GM18508 (cell line): Measurements from ENCODE around the gene USP17L19.
"Not testable (repeated sequence)": the region's sequence is repeated elsewhere in the genome, so short reads cannot be mapped to it uniquely, and the experiment has no call there.

Experiments
- ATAC-seq: cut with Tn5 transposase; IDR thresholded peaks from one replicate; pipeline ENCODE4 v1.9.1; 2021; ENCODE audit warnings: moderate number of reproducible peaks; ENCODE audit not compliant: insufficient read depth, unreplicated experiment

Gene USP17L19, protein sequence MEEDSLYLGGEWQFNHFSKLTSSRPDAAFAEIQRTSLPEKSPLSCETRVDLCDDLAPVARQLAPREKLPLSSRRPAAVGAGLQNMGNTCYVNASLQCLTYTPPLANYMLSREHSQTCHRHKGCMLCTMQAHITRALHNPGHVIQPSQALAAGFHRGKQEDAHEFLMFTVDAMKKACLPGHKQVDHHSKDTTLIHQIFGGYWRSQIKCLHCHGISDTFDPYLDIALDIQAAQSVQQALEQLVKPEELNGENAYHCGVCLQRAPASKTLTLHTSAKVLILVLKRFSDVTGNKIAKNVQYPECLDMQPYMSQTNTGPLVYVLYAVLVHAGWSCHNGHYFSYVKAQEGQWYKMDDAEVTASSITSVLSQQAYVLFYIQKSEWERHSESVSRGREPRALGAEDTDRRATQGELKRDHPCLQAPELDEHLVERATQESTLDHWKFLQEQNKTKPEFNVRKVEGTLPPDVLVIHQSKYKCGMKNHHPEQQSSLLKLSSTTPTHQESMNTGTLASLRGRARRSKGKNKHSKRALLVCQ

DNA sequence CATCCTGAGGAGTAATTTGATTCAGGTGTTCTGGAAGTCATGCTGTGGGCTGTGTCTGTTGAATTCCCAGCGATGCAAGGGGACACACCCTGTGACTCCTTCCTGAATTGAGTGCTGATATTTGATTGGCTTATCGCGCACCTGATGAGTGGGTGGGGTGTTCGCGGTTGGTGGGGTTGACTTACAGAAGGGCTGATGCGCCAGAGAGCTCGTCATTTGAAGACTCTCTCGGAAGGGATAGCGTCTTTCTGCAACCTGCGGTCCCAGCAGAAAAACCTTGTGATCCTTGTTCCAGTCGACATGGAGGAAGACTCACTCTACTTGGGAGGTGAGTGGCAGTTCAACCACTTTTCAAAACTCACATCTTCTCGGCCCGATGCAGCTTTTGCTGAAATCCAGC is at the start of gene USP17L19:
Gene USP17L19 (plus strand): TSS at position 301 of the 400 bp plus-strand sequence. CDS start 0 bp downstream, at position 301.
- not testable (repeated sequence) for ATAC-seq

DNA sequence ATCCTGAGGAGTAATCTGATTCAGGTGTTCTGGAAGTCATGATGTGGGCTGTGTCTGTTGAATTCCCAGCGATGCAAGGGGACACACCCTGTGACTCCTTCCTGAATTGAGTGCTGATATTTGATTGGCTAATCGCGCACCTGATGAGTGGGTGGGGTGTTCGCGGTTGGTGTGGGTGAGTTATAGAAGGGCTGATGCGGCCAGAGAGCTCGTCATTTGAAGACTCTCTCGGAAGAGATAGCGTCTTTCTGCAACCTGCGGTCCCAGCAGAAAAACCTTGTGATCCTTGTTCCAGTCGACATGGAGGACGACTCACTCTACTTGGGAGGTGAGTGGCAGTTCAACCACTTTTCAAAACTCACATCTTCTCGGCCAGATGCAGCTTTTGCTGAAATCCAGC is 42.8 kb upstream of the USP17L19 start, which contains the start of gene USP17L10:
Gene USP17L10 (plus strand): TSS at position 301 of the 400 bp plus-strand sequence. CDS start 0 bp downstream, at position 301.
- ATAC-seq, result not testable (repeated sequence)

DNA sequence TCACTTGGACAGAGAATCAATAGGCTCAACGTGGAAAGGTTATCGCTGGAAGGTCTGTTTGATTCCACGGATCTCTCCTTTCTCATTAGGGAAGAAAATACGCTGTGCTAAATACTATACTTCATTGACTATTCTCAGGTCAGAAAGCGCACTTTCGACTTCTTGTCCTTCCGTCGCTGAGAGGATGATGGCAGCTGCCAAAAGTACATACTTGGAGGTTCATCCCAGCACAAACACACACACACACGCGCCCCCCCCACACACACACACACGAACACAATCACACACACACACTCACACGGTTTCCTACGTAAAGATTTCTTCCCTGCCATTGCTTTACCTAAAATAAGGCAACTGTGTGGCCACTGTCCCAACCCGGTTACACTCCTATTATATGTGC is 38.5 kb upstream of the USP17L19 start:
- ATAC-seq, result not testable (repeated sequence)

DNA sequence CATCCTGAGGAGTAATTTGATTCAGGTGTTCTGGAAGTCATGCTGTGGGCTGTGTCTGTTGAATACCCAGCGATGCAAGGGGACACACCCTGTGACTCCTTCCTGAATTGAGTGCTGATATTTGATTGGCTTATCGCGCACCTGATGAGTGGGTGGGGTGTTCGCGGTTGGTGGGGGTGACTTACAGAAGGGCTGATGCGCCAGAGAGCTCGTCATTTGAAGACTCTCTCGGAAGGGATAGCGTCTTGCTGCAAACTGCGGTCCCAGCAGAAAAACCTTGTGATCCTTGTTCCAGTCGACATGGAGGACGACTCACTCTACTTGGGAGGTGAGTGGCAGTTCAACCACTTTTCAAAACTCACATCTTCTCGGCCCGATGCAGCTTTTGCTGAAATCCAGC is 38.1 kb upstream of the USP17L19 start, which contains the start of gene USP17L11:
Gene USP17L11 (plus strand): TSS at position 301 of the 400 bp plus-strand sequence. CDS start 0 bp downstream, at position 301.
- not testable (repeated sequence) for ATAC-seq

DNA sequence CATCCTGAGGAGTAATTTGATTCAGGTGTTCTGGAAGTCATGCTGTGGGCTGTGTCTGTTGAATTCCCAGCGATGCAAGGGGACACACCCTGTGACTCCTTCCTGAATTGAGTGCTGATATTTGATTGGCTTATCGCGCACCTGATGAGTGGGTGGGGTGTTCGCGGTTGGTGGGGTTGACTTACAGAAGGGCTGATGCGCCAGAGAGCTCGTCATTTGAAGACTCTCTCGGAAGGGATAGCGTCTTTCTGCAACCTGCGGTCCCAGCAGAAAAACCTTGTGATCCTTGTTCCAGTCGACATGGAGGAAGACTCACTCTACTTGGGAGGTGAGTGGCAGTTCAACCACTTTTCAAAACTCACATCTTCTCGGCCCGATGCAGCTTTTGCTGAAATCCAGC is 33.3 kb upstream of the USP17L19 start, which contains the start of gene USP17L12:
Gene USP17L12 (plus strand): TSS at position 301 of the 400 bp plus-strand sequence. CDS start 0 bp downstream, at position 301.
- not testable (repeated sequence) for ATAC-seq

DNA sequence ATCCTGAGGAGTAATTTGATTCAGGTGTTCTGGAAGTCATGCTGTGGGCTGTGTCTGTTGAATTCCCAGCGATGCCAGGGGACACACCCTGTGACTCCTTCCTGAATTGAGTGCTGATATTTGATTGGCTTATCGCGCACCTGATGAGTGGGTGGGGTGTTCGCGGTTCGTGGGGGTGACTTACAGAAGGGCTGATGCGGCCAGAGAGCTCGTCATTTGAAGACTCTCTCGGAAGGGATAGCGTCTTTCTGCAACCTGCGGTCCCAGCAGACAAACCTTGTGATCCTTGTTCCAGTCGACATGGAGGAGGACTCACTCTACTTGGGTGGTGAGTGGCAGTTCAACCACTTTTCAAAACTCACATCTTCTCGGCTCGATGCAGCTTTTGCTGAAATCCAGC is 28.6 kb upstream of the USP17L19 start, which contains the start of gene USP17L13:
Gene USP17L13 (plus strand): TSS at position 301 of the 400 bp plus-strand sequence. CDS start 0 bp downstream, at position 301.
- not testable (repeated sequence) for ATAC-seq

DNA sequence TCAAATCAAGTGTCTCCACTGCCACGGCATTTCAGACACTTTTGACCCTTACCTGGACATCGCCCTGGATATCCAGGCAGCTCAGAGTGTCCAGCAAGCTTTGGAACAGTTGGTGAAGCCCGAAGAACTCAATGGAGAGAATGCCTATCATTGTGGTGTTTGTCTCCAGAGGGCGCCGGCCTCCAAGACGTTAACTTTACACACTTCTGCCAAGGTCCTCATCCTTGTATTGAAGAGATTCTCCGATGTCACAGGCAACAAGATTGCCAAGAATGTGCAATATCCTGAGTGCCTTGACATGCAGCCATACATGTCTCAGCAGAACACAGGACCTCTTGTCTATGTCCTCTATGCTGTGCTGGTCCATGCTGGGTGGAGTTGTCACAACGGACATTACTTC is 22.9 kb upstream of the USP17L19 start:
- not testable (repeated sequence) for ATAC-seq

DNA sequence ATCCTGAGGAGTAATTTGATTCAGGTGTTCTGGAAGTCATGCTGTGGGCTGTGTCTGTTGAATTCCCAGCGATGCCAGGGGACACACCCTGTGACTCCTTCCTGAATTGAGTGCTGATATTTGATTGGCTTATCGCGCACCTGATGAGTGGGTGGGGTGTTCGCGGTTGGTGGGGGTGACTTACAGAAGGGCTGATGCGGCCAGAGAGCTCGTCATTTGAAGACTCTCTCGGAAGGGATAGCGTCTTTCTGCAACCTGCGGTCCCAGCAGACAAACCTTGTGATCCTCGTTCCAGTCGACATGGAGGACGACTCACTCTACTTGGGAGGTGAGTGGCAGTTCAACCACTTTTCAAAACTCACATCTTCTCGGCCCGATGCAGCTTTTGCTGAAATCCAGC is 19.1 kb upstream of the USP17L19 start, which contains the start of gene USP17L15:
Gene USP17L15 (plus strand): TSS at position 301 of the 400 bp plus-strand sequence. CDS start 0 bp downstream, at position 301.
- not testable (repeated sequence) for ATAC-seq

DNA sequence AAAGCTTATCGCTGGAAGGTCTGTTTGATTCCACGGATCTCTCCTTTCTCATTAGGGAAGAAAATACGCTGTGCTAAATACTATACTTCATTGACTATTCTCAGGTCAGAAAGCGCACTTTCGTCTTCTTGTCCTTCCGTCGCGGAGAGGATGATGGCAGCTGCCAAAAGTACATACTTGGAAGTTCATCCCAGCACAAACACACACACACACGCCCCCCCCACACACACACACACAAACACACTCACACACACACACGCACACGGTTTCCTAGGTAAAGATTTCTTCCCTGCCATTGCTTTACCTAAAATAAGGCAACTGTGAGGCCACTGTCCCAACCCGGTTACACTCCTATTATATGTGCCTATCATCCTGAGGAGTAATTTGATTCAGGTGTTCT is 14.7 kb upstream of the USP17L19 start:
- ATAC-seq, result not testable (repeated sequence)

DNA sequence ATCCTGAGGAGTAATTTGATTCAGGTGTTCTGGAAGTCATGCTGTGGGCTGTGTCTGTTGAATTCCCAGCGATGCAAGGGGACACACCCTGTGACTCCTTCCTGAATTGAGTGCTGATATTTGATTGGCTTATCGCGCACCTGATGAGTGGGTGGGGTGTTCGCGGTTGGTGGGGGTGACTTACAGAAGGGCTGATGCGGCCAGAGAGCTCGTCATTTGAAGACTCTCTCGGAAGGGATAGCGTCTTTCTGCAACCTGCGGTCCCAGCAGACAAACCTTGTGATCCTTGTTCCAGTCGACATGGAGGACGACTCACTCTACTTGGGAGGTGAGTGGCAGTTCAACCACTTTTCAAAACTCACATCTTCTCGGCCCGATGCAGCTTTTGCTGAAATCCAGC is 9.6 kb upstream of the USP17L19 start, which contains the start of gene USP17L17:
Gene USP17L17 (plus strand): TSS at position 301 of the 400 bp plus-strand sequence. CDS start 0 bp downstream, at position 301.
- ATAC-seq, result not testable (repeated sequence)

DNA sequence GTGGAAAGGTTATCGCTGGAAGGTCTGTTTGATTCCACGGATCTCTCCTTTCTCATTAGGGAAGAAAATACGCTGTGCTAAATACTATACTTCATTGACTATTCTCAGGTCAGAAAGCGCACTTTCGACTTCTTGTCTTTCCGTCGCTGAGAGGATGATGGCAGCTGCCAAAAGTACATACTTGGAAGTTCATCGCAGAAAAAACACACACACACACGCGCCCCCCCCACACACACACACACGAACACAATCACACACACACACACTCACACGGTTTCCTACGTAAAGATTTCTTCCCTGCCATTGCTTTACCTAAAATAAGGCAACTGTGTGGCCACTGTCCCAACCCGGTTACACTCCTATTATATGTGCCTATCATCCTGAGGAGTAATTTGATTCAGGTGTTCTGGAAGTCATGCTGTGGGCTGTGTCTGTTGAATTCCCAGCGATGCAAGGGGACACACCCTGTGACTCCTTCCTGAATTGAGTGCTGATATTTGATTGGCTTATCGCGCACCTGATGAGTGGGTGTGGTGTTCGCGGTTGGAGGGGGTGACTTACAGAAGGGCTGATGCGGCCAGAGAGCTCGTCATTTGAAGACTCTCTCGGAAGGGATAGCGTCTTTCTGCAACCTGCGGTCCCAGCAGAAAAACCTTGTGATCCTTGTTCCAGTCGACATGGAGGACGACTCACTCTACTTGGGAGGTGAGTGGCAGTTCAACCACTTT is 5.1 kb upstream of the USP17L19 start, which contains the start of gene USP17L18:
Gene USP17L18 (plus strand): TSS at position 678 of the 728 bp plus-strand sequence. CDS start 0 bp downstream, at position 678.
- ATAC-seq, result not testable (repeated sequence)

DNA sequence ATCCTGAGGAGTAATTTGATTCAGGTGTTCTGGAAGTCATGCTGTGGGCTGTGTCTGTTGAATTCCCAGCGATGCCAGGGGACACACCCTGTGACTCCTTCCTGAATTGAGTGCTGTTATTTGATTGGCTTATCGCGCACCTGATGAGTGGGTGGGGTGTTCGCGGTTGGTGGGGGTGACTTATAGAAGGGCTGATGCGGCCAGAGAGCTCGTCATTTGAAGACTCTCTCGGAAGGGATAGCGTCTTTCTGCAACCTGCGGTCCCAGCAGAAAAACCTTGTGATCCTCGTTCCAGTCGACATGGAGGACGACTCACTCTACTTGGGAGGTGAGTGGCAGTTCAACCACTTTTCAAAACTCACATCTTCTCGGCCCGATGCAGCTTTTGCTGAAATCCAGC is 4.6 kb downstream of the USP17L19 start, which contains the start of gene USP17L20:
Gene USP17L20 (plus strand): TSS at position 301 of the 400 bp plus-strand sequence. CDS start 0 bp downstream, at position 301.
- not testable (repeated sequence) for ATAC-seq

DNA sequence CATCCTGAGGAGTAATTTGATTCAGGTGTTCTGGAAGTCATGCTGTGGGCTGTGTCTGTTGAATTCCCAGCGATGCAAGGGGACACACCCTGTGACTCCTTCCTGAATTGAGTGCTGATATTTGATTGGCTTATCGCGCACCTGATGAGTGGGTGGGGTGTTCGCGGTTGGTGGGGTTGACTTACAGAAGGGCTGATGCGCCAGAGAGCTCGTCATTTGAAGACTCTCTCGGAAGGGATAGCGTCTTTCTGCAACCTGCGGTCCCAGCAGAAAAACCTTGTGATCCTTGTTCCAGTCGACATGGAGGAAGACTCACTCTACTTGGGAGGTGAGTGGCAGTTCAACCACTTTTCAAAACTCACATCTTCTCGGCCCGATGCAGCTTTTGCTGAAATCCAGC is 9.4 kb downstream of the USP17L19 start, which contains the start of gene USP17L21:
Gene USP17L21 (plus strand): TSS at position 301 of the 400 bp plus-strand sequence. CDS start 0 bp downstream, at position 301.
- not testable (repeated sequence) for ATAC-seq

DNA sequence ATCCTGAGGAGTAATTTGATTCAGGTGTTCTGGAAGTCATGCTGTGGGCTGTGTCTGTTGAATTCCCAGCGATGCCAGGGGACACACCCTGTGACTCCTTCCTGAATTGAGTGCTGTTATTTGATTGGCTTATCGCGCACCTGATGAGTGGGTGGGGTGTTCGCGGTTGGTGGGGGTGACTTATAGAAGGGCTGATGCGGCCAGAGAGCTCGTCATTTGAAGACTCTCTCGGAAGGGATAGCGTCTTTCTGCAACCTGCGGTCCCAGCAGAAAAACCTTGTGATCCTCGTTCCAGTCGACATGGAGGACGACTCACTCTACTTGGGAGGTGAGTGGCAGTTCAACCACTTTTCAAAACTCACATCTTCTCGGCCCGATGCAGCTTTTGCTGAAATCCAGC is 14.1 kb downstream of the USP17L19 start, which contains the start of gene USP17L22:
Gene USP17L22 (plus strand): TSS at position 301 of the 400 bp plus-strand sequence. CDS start 0 bp downstream, at position 301.
- ATAC-seq, result not testable (repeated sequence)

DNA sequence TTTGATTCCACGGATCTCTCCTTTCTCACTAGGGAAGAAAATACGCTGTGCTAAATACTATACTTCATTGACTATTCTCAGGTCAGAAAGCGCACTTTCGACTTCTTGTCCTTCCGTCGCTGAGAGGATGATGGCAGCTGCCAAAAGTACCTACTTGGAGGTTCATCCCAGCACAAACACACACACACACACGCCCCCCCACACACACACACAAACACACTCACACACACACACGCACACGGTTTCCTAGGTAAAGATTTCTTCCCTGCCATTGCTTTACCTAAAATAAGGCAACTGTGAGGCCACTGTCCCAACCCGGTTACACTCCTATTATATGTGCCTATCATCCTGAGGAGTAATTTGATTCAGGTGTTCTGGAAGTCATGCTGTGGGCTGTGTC is 18.5 kb downstream of the USP17L19 start:
- ATAC-seq, result not testable (repeated sequence)
